Measurements from ENCODE around the gene SPP2. TPM values are rescaled to one million over a fixed set of nuclear protein-coding genes. Genes with fewer than 3 reads are reported as not detected.

SPP2 gene
- total and polyA plus RNA-seq, 2 experiments from 2014 or later, result not detected

GRCh38 chr2:234020332-234020731 is 30.2 kb upstream of the SPP2 start:
- no peak overlapping the region for H3K9ac ChIP-seq
- H2AFZ ChIP-seq, result no peak overlapping the region
- no peaks in the 10 kb centered on the region for H3F3A ChIP-seq (ENCODE audit: insufficient read depth)
- H3K79me2 ChIP-seq (ENCODE audit: insufficient read depth), result no peaks in the 10 kb centered on the region
- no peak overlapping the region for H3K4me2 ChIP-seq (ENCODE audit: unreplicated experiment)
- no peak for TF ChIP-seq EZH2 (IDR thresholded peaks at IDR 0.05; ENCODE audit: insufficient read depth, poor library complexity, severe bottlenecking)
- TF ChIP-seq EZH2phosphoT487 (IDR thresholded peaks at IDR 0.05; ENCODE audit: insufficient read depth, low read depth), result no peak
- H3K27ac ChIP-seq, result no peak overlapping the region
- H3K4me1 ChIP-seq (ENCODE audit: insufficient read depth), result no peaks in the 10 kb centered on the region
- no peaks in the 10 kb centered on the region for H3K9me2 ChIP-seq (ENCODE audit: insufficient read depth)
- H3K27me3 ChIP-seq (replicated peaks; ENCODE audit: insufficient read depth), result peaks cover 22% of the 10 kb centered on the region
- no peaks in the 10 kb centered on the region for H4K20me1 ChIP-seq (ENCODE audit: insufficient read depth)
- in situ Hi-C loops (cut with MboI), result no loop called here
- H3K4me3 ChIP-seq, result no peak overlapping the region
- H3K9me3 ChIP-seq (ENCODE audit: low read depth), result no peaks in the 10 kb centered on the region
- DNase-seq, result no peak
- no peaks in the 10 kb centered on the region for H3K36me3 ChIP-seq (ENCODE audit: low read depth)
- 57 to 64% methylated on average over 2 of the region's 2 CpGs for WGBS, 2 experiments (ENCODE audit: low coverage in 1 of 2, low lambda C conversion rate in 2 of 2, missing lambda C conversion rate in 2 of 2)

GRCh38 chr2:234022424-234022823 is 28.1 kb upstream of the SPP2 start:
- Histone ChIP-seq H3K9me2 (ENCODE audit: insufficient read depth) (no peaks in the 10 kb centered on the region), H3K4me1 (ENCODE audit: insufficient read depth) (peaks cover 4% of the 10 kb centered on the region; the same call in 1 of the 2 replicates), H3F3A (ENCODE audit: insufficient read depth) (no peaks in the 10 kb centered on the region), H3K9me3 (ENCODE audit: low read depth) (no peaks in the 10 kb centered on the region), H3K79me2 (ENCODE audit: insufficient read depth) (no peaks in the 10 kb centered on the region), H3K4me2 (ENCODE audit: unreplicated experiment) (no peak overlapping the region), H3K27ac (no peak overlapping the region), H3K9ac (no peak overlapping the region), H3K36me3 (ENCODE audit: low read depth) (no peaks in the 10 kb centered on the region), H3K27me3 (replicated peaks; ENCODE audit: insufficient read depth) (peaks cover 21% of the 10 kb centered on the region), H2AFZ (no peak overlapping the region), H3K4me3 (no peak overlapping the region), H4K20me1 (ENCODE audit: insufficient read depth) (no peaks in the 10 kb centered on the region)
- no peak for DNase-seq
- TF ChIP-seq EZH2phosphoT487 (IDR thresholded peaks at IDR 0.05; ENCODE audit: insufficient read depth, low read depth) (no peak), EZH2 (IDR thresholded peaks at IDR 0.05; ENCODE audit: insufficient read depth, poor library complexity, severe bottlenecking) (no peak)
- 95 to 100% methylated on average over 1 of the region's 1 CpG for WGBS, 2 experiments (ENCODE audit: low coverage in 1 of 2, low lambda C conversion rate in 2 of 2, missing lambda C conversion rate in 2 of 2)
- in situ Hi-C loops (cut with MboI), result no loop called here

GRCh38 chr2:234024304-234024703 is 26.2 kb upstream of the SPP2 start:
- Histone ChIP-seq H2AFZ (no peak overlapping the region), H3K79me2 (ENCODE audit: insufficient read depth) (no peaks in the 10 kb centered on the region), H3K9me2 (ENCODE audit: insufficient read depth) (no peaks in the 10 kb centered on the region), H3K9me3 (ENCODE audit: low read depth) (no peaks in the 10 kb centered on the region), H3K4me2 (ENCODE audit: unreplicated experiment) (no peak overlapping the region), H3K27me3 (replicated peaks; ENCODE audit: insufficient read depth) (peaks cover 23% of the 10 kb centered on the region), H3K4me3 (no peak overlapping the region), H3F3A (ENCODE audit: insufficient read depth) (no peaks in the 10 kb centered on the region), H3K4me1 (ENCODE audit: insufficient read depth) (peaks cover 4% of the 10 kb centered on the region; the same call in 1 of the 2 replicates), H3K27ac (no peak overlapping the region), H3K36me3 (ENCODE audit: low read depth) (no peaks in the 10 kb centered on the region), H3K9ac (no peak overlapping the region), H4K20me1 (ENCODE audit: insufficient read depth) (no peaks in the 10 kb centered on the region)
- DNase-seq, result no peak
- 91 to 95% methylated on average over 23 to 29 of the region's 29 CpGs for WGBS, 2 experiments (ENCODE audit: low coverage in 1 of 2, low lambda C conversion rate in 2 of 2, missing lambda C conversion rate in 2 of 2)
- in situ Hi-C loops (cut with MboI), result no loop called here
- TF ChIP-seq EZH2phosphoT487 (IDR thresholded peaks at IDR 0.05; ENCODE audit: insufficient read depth, low read depth) (no peak), EZH2 (IDR thresholded peaks at IDR 0.05; ENCODE audit: insufficient read depth, poor library complexity, severe bottlenecking) (no peak)

- H3K4me2 ChIP-seq (ENCODE audit: unreplicated experiment), result peak overlapping the region; percentile 76
- no peaks in the 10 kb centered on the region for H3K9me2 ChIP-seq (ENCODE audit: insufficient read depth)
- 4 to 6% methylated on average over 10 of the region's 10 CpGs for WGBS, 2 experiments (ENCODE audit: low coverage in 1 of 2, low lambda C conversion rate in 2 of 2, missing lambda C conversion rate in 2 of 2)
- peaks cover 18% of the 10 kb centered on the region for H3K27me3 ChIP-seq (replicated peaks; ENCODE audit: insufficient read depth)
- in situ Hi-C loops (cut with MboI), result no loop called here
- H3K9me3 ChIP-seq (ENCODE audit: low read depth), result no peaks in the 10 kb centered on the region
- H2AFZ ChIP-seq, result peak overlapping the region; percentile 55; the same call in 1 of the 2 replicates
- no peak overlapping the region for H3K27ac ChIP-seq
- H3K79me2 ChIP-seq (ENCODE audit: insufficient read depth), result no peaks in the 10 kb centered on the region
- peak; percentile 9 for DNase-seq
- H4K20me1 ChIP-seq (ENCODE audit: insufficient read depth), result no peaks in the 10 kb centered on the region
- H3K36me3 ChIP-seq (ENCODE audit: low read depth), result no peaks in the 10 kb centered on the region
- peak overlapping the region; percentile 65 for H3K4me3 ChIP-seq
- no peak for TF ChIP-seq EZH2 (IDR thresholded peaks at IDR 0.05; ENCODE audit: insufficient read depth, poor library complexity, severe bottlenecking)
- no peak for TF ChIP-seq EZH2phosphoT487 (IDR thresholded peaks at IDR 0.05; ENCODE audit: insufficient read depth, low read depth)
- no peaks in the 10 kb centered on the region for H3F3A ChIP-seq (ENCODE audit: insufficient read depth)
- H3K9ac ChIP-seq, result no peak overlapping the region
- peaks cover 4% of the 10 kb centered on the region; the same call in 1 of the 2 replicates for H3K4me1 ChIP-seq (ENCODE audit: insufficient read depth)
These were observed 25.0 kb upstream of the SPP2 start for GRCh38 chr2:234025466-234025865.

All from GM23248 (cell line).